Activated naive CD4-positive, alpha-beta T cell treated with anti-CD3 and anti-CD28 coated beads for 36 hours (primary cell): ENCODE data around the gene CSNK1D. TPM values are rescaled to one million over a fixed set of nuclear protein-coding genes. Genes with fewer than 3 reads are reported as not detected.
A peak's percentile ranks its signal among the peaks of the same experiment; 100 is the strongest.

ENCODE experiments used
- CTCF ChIA-PET: fragments of 350-600 bp; sonication (Branson Sonifier 250); formaldehyde crosslinking; loops from one replicate; lab custom pipeline; 2021; ENCODE audit warnings: antibody characterized with exemption; lab: Charles Lee
- DNase-seq: peaks from one replicate; pipeline ENCODE4 v3.0.0-alpha.2; 2020
- H3K27ac Mint-ChIP-seq: one replicate; pipeline ENCODE4 v1.8.0; 2021; ENCODE audit warnings: mild to moderate bottlenecking, mixed read lengths
- H3K27me3 Mint-ChIP-seq: one replicate; pipeline ENCODE4 v1.8.0; 2021; ENCODE audit warnings: low read depth, mixed read lengths
- H3K36me3 Mint-ChIP-seq: one replicate; pipeline ENCODE4 v1.8.0; 2021; ENCODE audit warnings: low read depth, mixed read lengths
- H3K4me1 Mint-ChIP-seq: one replicate; pipeline ENCODE4 v1.8.0; 2021; ENCODE audit warnings: low read depth, mixed read lengths
- H3K4me3 Mint-ChIP-seq: one replicate; pipeline ENCODE4 v1.8.0; 2021; ENCODE audit warnings: mild to moderate bottlenecking, moderate library complexity, mixed read lengths
- H3K9me3 Mint-ChIP-seq: one replicate; pipeline ENCODE4 v1.8.0; 2021; ENCODE audit warnings: mixed read lengths
- intact Hi-C: fragments of 100-400 bp; cut with micrococcal nuclease; formaldehyde crosslinking; loops from one replicate; pipeline ENCODE4 v1.15.1; 2023
- total RNA-seq, 2 experiments: library from RNA; stranded (reverse); gene quantifications; one replicate each; pipeline ENCODE4 v1.2.3, GENCODE V29; 2021

Gene CSNK1D
- total RNA-seq, 2 experiments from 2014 or later, result 99.8 to 100 TPM

DNA sequence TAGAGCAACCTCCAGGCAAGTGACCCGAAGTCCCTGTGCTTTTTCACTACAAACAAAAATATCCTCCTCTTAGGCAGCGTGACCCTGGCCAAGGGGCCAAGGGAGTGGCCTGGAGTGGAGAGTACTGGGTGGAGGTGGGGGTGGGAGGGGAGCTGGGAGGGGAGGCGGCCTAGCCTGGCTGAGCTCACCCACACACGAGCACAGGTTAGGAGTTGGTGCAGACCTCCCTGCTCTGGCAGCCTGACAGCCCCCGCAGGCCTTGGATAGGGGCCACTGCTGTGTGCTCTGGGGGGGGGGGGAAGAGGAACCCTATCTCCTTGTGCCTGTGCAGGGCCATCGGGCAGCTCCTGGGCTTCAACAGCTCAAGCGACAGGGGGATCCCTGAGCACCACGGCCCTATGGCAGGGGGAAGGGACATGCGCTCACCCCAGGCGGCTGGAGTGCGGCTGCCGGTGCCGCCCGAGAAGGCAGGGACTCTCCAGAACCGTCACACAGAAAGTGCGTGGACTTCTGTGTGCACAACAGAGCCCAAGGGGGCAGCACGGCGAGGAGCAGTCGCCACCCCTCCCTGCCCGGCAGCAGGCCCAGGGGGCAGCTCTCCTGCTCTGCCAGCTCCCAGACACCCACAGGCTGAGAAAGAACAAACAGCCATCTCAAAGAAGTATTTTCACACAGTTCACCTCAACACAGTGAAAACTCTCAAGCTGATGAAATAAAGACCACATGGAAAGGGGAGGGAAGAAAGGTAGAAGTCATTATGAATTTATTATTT lies 31.4 kb downstream of the CSNK1D start:
- peak overlapping the region; percentile 84 for H3K27ac Mint-ChIP-seq
- peaks cover 26% of the 10 kb centered on the region for H3K36me3 Mint-ChIP-seq
- H3K27me3 Mint-ChIP-seq, result no peaks in the 10 kb centered on the region
- H3K4me3 Mint-ChIP-seq, result no peak overlapping the region
- H3K4me1 Mint-ChIP-seq, result peaks cover 43% of the 10 kb centered on the region
- no peaks in the 10 kb centered on the region for H3K9me3 Mint-ChIP-seq
- intact Hi-C loops, result no loop called here
- CTCF ChIA-PET, result interaction anchor here (0.9 to 1.5 kb wide), 2 partner anchors 22 to 36 kb away, joined by 3 read pairs; no protein-coding TSS in a partner anchor
- no peak for DNase-seq

DNA sequence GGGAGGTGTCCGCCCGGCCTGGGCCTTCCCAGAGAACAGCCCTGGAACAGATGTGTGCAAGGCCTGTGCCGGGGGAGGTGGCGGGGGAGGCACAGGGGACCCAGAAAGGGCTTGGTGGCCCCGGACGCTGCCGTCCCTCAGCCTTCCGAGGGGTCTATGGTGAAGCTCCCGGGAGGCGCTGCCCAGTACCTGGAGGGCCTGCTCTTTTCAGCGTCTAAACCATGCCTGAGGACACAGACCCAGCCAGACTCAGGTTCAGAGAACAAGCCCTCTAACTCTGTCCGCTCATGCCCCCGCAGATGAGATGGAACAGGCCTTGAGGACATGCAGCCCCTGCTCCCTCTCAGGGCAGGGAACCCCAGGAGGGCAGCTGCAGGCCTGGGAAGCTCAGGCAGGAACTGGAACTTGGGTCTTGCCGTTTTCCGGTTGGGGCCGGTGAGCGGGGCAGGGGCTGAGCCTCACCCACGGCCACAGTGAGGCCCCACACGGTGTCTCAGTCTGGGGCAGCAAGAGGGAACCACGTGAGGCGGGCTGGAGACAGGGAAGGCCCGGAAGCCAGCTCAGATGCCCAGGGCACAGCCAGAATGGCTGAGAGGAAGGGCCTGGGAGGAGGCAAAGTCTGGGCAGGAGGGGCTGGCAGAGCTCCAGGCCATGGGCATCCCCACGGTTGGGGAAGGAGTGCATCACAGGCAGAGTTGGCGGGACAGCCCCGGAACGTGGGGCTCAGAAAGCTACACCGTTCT lies 32.1 kb downstream of the CSNK1D start:
- Mint-ChIP-seq H3K4me1 (peaks cover 42% of the 10 kb centered on the region), H3K9me3 (no peaks in the 10 kb centered on the region), H3K36me3 (peaks cover 24% of the 10 kb centered on the region), H3K27me3 (no peaks in the 10 kb centered on the region), H3K27ac (peak overlapping the region; percentile 84), H3K4me3 (no peak overlapping the region)
- CTCF ChIA-PET, result interaction anchor here (0.9 to 1.5 kb wide), 3 partner anchors 10 to 35 kb away, joined by 3 read pairs; no protein-coding TSS in a partner anchor
- peak; percentile 87 for DNase-seq
- intact Hi-C loops, result no loop called here

GRCh38 chr17:82240506-82241182 lies 32.9 kb downstream of the CSNK1D start:
- Mint-ChIP-seq H3K4me1 (peaks cover 44% of the 10 kb centered on the region), H3K36me3 (peaks cover 24% of the 10 kb centered on the region), H3K4me3 (no peak overlapping the region), H3K9me3 (no peaks in the 10 kb centered on the region), H3K27me3 (no peaks in the 10 kb centered on the region), H3K27ac (peak overlapping the region; percentile 84)
- CTCF ChIA-PET, result interaction anchor here (1.4 to 1.5 kb wide), 2 partner anchors 9 to 24 kb away, joined by 3 read pairs; no protein-coding TSS in a partner anchor
- DNase-seq, result no peak
- intact Hi-C loops, result no loop called here

DNA sequence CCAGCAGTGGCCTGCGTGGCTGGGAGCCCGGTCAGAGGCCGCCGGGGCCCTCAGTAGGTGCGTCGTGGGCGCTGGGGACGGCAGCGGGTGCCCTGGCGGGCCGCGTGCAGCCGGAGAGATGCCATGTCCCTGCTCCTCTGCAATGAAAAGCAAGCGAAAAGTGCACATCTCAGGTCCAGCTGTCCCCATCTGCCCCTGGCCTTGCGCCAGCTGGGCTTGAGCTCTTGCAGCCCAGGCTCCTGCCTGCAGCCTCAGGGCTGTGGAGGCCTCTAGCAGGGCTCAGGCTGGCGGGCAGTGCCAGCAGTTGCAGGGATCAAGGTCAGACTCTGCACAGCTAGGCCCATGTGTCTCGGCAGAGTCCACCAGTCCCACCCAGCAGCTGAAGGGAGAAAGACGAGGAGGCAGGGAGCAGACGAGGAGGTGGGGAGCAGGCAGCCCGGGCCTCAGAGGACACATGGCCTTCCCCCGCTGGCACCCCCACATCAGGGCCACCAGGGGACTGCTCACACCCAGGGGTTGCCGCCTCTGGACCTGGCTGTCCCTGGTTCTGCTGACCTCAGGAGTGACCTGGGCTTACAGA lies 33.5 kb downstream of the CSNK1D start:
- no peaks in the 10 kb centered on the region for H3K27me3 Mint-ChIP-seq
- no peak overlapping the region for H3K4me3 Mint-ChIP-seq

DNA sequence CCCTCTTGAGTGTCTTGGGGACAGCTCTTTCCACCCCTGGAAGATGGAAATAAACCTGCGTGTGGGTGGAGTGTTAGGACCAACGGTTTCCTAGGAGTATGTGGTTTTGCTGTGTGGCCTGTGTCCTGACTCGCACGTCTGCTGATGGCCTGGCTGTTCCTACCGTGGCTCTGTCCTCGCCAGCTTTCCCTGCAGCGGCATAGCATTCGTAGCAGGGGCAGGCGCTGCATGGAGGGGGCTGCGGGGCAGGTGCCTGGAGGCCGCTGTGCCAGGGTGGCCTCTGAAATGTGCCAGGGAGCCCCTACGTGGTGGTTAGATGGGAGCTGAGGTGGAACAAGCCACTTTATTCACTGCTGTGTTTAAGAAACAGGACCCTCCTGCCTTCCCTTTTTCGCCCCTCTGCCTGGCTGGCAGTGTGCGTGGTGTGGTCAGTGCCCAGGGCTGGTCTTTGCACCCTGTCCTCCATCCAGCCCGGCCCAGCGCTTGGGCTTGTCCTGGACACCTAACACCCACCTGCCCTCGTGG lies 34.0 kb downstream of the CSNK1D start:
- H3K27ac Mint-ChIP-seq, result peak overlapping the region; percentile 36
- H3K27me3 Mint-ChIP-seq, result no peaks in the 10 kb centered on the region
- peaks cover 44% of the 10 kb centered on the region for H3K4me1 Mint-ChIP-seq
- no peaks in the 10 kb centered on the region for H3K9me3 Mint-ChIP-seq
- CTCF ChIA-PET, result interaction anchor here (1.0 kb wide), 1 partner anchor 9 kb away, joined by 3 read pairs; no protein-coding TSS in a partner anchor
- intact Hi-C loops, result loop anchor here (2.0 kb wide), 2 partner anchors 27 to 179 kb away; partner anchors contain the start of genes CCDC57, HEXD and OGFOD3
- H3K36me3 Mint-ChIP-seq, result peaks cover 16% of the 10 kb centered on the region
- no peak for DNase-seq
- no peak overlapping the region for H3K4me3 Mint-ChIP-seq

More for the DNA sequence above, 33.5 kb downstream of the CSNK1D start:
- peak overlapping the region; percentile 84 for H3K27ac Mint-ChIP-seq
- H3K4me1 Mint-ChIP-seq, result peaks cover 44% of the 10 kb centered on the region
- intact Hi-C loops, result loop anchor here (2.0 kb wide), 2 partner anchors 27 to 179 kb away; partner anchors contain the start of genes CCDC57, HEXD and OGFOD3
- H3K9me3 Mint-ChIP-seq, result no peaks in the 10 kb centered on the region
- DNase-seq, result no peak
- CTCF ChIA-PET, result no interaction called here
- peaks cover 20% of the 10 kb centered on the region for H3K36me3 Mint-ChIP-seq

- H3K4me3 Mint-ChIP-seq, result peak overlapping the region; percentile 47
- H3K9me3 Mint-ChIP-seq, result no peaks in the 10 kb centered on the region
- peaks cover 42% of the 10 kb centered on the region for H3K4me1 Mint-ChIP-seq
- peak overlapping the region; percentile 78 for H3K27ac Mint-ChIP-seq
- H3K36me3 Mint-ChIP-seq, result peaks cover 9% of the 10 kb centered on the region
- no peaks in the 10 kb centered on the region for H3K27me3 Mint-ChIP-seq
- intact Hi-C loops, result loop anchor here (2.0 kb wide), 2 partner anchors 26 to 180 kb away; partner anchors contain the start of genes CCDC57, HEXD and OGFOD3
- peak; percentile 85 for DNase-seq
- CTCF ChIA-PET, result interaction anchor here (1.0 to 1.3 kb wide), 3 partner anchors 9 to 37 kb away, joined by 3 to 5 read pairs (median 3); no protein-coding TSS in a partner anchor
These were observed 34.9 kb downstream of the CSNK1D start for GRCh38 chr17:82238472-82239201.

DNA sequence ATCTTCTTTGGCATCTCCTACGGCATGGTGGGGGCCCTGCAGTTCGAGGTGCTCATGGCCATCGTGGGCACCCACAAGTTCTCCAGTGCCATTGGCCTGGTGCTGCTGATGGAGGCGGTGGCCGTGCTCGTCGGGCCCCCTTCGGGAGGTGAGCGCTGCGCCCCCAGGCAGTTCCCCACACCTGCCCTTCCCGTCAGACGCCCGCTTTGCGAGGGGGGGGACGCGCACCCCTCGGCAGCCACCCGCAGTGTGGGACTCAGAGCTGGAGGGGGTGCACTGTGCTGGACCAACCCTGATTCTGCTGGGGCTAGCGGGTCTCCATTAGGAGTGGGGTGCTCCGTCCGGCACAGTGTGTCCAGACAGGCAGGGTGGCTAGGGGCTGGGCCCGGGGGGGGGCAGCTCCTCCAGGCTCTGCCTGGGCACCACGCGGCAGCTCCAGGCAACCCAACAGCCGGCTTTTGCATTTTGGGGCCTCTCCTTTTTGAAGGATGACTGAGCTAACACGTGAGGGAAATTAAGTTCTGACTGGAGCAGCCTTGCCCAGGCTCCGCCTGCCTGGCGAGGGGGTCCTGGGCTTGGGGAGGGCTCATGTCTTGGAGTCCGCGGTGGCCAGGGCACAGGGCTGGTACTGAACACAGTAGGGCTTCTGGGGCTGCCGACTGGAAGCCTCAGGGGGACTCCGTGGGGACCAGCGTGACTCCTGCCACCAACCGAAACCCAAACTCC lies 35.6 kb downstream of the CSNK1D start:
- H3K36me3 Mint-ChIP-seq, result peaks cover 9% of the 10 kb centered on the region
- no peak overlapping the region for H3K4me3 Mint-ChIP-seq
- intact Hi-C loops, result loop anchor here (2.0 kb wide), 3 partner anchors 25 to 181 kb away; partner anchors contain the start of genes CCDC57, HEXD and OGFOD3
- no peaks in the 10 kb centered on the region for H3K27me3 Mint-ChIP-seq
- CTCF ChIA-PET, result interaction anchor here (0.6 to 3.6 kb wide), 6 partner anchors 17 to 113 kb away, joined by 3 to 34 read pairs (median 4); no protein-coding TSS in a partner anchor
- H3K9me3 Mint-ChIP-seq, result no peaks in the 10 kb centered on the region
- H3K4me1 Mint-ChIP-seq, result peaks cover 42% of the 10 kb centered on the region
- no peak for DNase-seq
- peak overlapping the region; percentile 78 for H3K27ac Mint-ChIP-seq

GRCh38 chr17:82237083-82237745 lies 36.3 kb downstream of the CSNK1D start:
- intact Hi-C loops, result loop anchor here (2.0 kb wide), 1 partner anchor 84 kb away; no protein-coding TSS in a partner anchor
- H3K9me3 Mint-ChIP-seq, result no peaks in the 10 kb centered on the region
- H3K4me1 Mint-ChIP-seq, result peaks cover 38% of the 10 kb centered on the region
- H3K27me3 Mint-ChIP-seq, result no peaks in the 10 kb centered on the region
- CTCF ChIA-PET, result interaction anchor here (0.6 to 3.6 kb wide), 16 partner anchors 7 to 365 kb away, joined by 3 to 34 read pairs (median 4); no protein-coding TSS in a partner anchor
- H3K4me3 Mint-ChIP-seq, result no peak overlapping the region
- DNase-seq, result no peak
- H3K36me3 Mint-ChIP-seq, result peaks cover 7% of the 10 kb centered on the region
- no peak overlapping the region for H3K27ac Mint-ChIP-seq

DNA sequence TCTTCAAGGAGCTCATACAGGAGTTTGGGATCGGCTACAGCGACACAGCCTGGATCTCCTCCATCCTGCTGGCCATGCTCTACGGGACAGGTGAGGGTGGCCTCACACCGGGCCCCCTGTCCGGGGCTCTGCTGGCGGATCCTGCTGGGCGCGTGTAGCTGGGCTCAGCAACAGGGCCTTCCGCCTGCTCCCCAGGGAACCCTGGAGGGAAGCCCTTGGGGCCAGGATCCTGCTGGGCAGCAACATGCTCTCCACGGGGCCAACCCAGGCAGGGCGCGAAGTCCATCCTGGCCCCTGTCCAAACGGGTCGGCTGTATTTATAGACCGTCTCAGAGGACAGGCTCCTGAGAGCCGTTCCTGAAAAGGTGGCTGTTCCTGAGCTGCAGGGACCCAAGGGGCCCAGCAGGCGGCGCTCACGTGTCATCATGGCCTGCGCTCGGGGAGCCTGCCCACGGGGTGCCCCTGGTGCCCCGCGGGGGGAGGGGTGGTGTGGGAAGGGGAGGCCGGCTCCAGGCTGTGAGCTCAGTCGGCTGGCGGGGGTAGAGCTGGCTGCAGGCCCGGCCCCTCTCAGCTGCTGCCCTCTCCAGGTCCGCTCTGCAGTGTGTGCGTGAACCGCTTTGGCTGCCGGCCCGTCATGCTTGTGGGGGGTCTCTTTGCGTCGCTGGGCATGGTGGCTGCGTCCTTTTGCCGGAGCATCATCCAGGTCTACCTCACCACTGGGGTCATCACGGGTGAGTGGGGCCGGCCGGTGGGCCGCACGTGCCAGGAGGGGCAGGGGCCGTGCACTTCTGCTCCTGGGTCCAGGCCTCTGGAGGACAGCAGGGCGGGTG lies 37.1 kb downstream of the CSNK1D start:
- intact Hi-C loops, result loop anchor here (1.0 to 2.0 kb wide), 3 partner anchors 56 to 114 kb away; no protein-coding TSS in a partner anchor
- H3K9me3 Mint-ChIP-seq, result no peaks in the 10 kb centered on the region
- peaks cover 30% of the 10 kb centered on the region for H3K4me1 Mint-ChIP-seq
- H3K4me3 Mint-ChIP-seq, result no peak overlapping the region
- H3K27ac Mint-ChIP-seq, result no peak overlapping the region
- CTCF ChIA-PET, result interaction anchor here (0.7 to 3.6 kb wide), 22 partner anchors 8 to 364 kb away, joined by 3 to 34 read pairs (median 4); no protein-coding TSS in a partner anchor
- H3K36me3 Mint-ChIP-seq, result peaks cover 7% of the 10 kb centered on the region
- no peaks in the 10 kb centered on the region for H3K27me3 Mint-ChIP-seq
- peak; percentile 78 for DNase-seq
